Measurements from ENCODE around the gene WDR33.

- no peak for TF ChIP-seq CTCF (IDR thresholded peaks at IDR 0.05; ENCODE audit: borderline replicate concordance, extremely low read depth, low read length, poor library complexity, severe bottlenecking)
- no peak for TF ChIP-seq EZH2 (IDR thresholded peaks at IDR 0.05; ENCODE audit: borderline replicate concordance, low read depth, low read length, severe bottlenecking)
Observed at GRCh38 chr2:127661949-127662510, 148.9 kb downstream of the WDR33 start.

Data from DND-41 (cell line).